ENCODE results near the gene DDX31.

GRCh38 chr9:132638240-132638639 is 31.5 kb downstream of the DDX31 start:
- no peak for TF ChIP-seq CTCF (conservative IDR thresholded peaks at IDR 0.05; ENCODE audit: low read depth, low read length)
- TF ChIP-seq EZH2 (IDR thresholded peaks at IDR 0.05; ENCODE audit: low read length, unreplicated experiment): no peak
